Stimulated activated effector memory CD8-positive, alpha-beta T cell treated with anti-CD3 and anti-CD28 coated beads, Interleukin-12 subunit alpha, Interleukin-12 subunit beta, amount 100 ng/mL, for 72 hours (primary cell): ENCODE measurements around the gene SKOR2.
"Not testable (repeated sequence)": the region's sequence is repeated elsewhere in the genome, so short reads cannot be mapped to it uniquely, and the experiment has no call there.

Source experiments
- ATAC-seq: fragments of 150-1000 bp; cut with Tn5 transposase; 2 replicates; pipeline ENCODE4 v1.10.0; 2021
- DNase-seq, 2 donors: peaks; one replicate each; pipeline ENCODE4 v3.0.0; 2021 to 2022; ENCODE audit warnings: low spot score in 2 of 2
- H3K27ac Mint-ChIP-seq: one replicate; pipeline ENCODE4 v1.8.0; 2022; ENCODE audit warnings: mild to moderate bottlenecking, mixed read lengths
- H3K36me3 Mint-ChIP-seq: one replicate; pipeline ENCODE4 v1.8.0; 2022; ENCODE audit warnings: mild to moderate bottlenecking, mixed read lengths
- H3K4me1 Mint-ChIP-seq: one replicate; pipeline ENCODE4 v1.8.0; 2022; ENCODE audit warnings: mixed read lengths
- H3K4me3 Mint-ChIP-seq: one replicate; pipeline ENCODE4 v1.8.0; 2022; ENCODE audit warnings: mild to moderate bottlenecking, mixed read lengths
- H3K9me3 Mint-ChIP-seq: one replicate; pipeline ENCODE4 v1.8.0; 2022; ENCODE audit warnings: mixed read lengths

Gene SKOR2

DNA sequence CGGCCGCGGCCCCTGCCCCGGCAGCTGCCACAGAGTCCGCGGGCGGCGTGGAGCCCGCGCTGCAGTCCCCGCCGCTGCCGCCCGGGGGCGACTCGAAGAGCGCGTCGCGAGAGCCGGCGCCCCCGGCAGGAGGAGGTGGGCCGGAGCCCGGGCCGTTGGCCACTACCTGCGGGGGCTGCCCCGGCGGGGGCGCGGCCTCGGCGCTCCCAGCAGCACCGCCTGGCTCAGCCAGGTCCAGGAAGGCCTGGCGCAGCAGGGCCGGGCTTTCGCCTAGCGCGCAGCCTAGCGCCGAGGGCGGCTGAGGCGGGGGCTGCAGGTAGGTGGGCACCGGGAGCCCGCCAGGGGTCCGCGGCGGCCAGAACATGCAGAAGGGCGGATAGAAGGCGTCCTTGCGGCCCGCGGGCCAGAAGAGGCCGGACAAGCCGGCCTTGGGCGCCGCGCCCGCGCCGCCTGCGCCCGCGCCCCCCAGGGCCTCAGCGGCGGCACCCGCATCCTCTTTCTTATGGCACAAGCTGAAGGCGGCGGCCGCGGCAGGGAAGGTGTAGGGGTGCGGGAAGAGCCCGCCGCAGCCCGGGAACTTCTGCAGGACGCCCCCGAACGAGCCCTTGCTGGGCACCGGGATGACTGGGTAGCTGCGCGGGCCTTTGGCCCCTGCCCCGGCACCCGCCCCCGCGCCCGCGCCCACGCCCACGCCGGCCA is 3.9 kb downstream of the SKOR2 start:
- Mint-ChIP-seq H3K27ac (no peak overlapping the region), H3K4me1 (peaks cover 6% of the 10 kb centered on the region), H3K4me3 (no peak overlapping the region), H3K9me3 (no peaks in the 10 kb centered on the region), H3K36me3 (no peaks in the 10 kb centered on the region)
- DNase-seq (no peak), ATAC-seq (no peak)

DNA sequence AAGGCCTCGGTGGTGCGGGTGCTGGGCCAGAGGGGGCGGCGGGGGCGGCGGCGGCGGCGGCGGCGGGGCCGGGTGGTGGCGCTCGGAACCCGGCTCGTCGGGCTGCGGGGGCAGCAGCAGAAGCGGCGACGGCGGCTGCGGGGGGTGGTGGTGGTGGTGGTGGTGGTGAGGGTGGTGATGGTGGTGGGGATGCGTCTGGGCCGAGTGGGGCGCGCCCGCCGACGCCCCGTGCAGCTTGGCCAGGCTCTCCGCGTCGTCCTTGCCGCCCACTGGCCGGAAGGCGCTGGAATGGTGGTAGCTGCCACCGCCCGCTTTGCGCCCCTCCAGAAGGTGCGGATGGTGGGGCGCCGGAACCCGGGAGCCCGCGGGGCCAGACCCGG is 4.4 kb downstream of the SKOR2 start:
- Mint-ChIP-seq H3K36me3 (no peaks in the 10 kb centered on the region), H3K9me3 (no peaks in the 10 kb centered on the region), H3K4me3 (no peak overlapping the region), H3K4me1 (peaks cover 6% of the 10 kb centered on the region), H3K27ac (no peak overlapping the region)
- no peak for DNase-seq
- ATAC-seq: no peak

DNA sequence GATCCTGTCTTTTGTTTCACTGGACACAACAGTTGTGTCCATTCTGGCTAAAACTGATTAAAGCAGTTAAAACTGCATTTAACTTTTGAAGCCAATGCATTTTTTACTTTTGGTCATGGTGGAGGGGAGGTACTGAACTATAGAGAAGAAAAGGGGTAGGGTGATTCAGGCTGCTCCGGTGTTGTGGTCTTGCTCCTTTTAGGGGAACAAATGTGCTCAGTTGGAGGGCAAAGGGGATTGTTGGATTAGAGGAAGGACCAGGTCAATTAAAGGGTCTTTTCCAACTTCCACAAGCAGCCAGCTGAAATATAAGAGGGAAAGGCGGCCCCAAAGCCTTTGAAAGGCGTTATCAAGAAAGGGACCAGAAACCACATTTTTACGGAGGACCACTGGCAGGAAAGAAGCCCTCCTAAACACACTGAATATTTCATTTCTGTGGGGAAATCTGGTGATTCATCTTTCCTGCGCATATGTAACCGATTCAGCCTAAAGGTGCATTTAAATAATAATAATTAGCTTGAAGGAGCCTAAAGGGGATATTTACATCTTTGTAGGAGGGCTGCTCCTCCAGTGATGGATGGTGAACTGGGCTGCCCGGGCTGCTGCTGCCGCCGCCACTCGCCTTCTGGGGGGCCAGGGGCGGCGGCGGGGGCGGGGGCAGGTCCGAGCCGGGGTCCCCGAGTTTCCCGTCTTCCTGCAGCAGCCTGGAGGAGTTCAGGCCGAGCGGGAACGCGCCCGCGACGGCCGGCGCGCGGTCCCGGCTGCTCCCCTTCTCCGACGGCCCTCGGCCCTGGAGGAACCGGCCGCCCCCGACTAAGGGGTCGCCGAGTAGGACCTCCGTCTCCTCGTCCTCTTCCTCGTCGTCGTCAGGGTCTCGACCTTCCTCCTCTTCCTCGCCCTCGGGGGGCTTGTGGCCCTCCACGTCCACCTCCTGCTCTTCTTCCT is 5.2 kb downstream of the SKOR2 start:
- no peak overlapping the region for H3K4me3 Mint-ChIP-seq
- no peaks in the 10 kb centered on the region for H3K36me3 Mint-ChIP-seq
- peaks cover 6% of the 10 kb centered on the region for H3K4me1 Mint-ChIP-seq
- ATAC-seq (no peak), DNase-seq (no peak)
- no peaks in the 10 kb centered on the region for H3K9me3 Mint-ChIP-seq
- no peak overlapping the region for H3K27ac Mint-ChIP-seq

DNA sequence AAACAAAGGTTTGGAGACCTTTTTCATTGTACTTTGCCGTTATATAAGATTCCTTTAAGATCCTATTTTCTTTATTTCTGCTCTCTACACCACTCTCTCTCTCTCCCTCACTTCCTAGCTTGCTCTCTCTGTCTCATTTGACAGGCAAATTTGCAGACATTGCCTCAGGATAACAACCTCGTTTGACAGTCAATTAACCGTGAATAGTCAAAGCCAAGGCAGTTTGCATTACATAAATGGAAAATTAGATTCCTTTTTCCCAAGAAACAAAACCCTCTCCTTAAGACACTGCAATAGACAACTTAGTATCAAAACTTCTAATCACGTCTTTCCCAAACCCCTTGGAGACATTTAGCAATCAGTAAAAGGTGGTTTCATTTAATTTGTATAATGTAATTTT is 7.4 kb downstream of the SKOR2 start:
- Mint-ChIP-seq H3K36me3 (no peaks in the 10 kb centered on the region), H3K27ac (no peak overlapping the region), H3K4me3 (no peak overlapping the region), H3K9me3 (no peaks in the 10 kb centered on the region), H3K4me1 (peaks cover 6% of the 10 kb centered on the region)
- ATAC-seq (no peak), DNase-seq (no peak)

DNA sequence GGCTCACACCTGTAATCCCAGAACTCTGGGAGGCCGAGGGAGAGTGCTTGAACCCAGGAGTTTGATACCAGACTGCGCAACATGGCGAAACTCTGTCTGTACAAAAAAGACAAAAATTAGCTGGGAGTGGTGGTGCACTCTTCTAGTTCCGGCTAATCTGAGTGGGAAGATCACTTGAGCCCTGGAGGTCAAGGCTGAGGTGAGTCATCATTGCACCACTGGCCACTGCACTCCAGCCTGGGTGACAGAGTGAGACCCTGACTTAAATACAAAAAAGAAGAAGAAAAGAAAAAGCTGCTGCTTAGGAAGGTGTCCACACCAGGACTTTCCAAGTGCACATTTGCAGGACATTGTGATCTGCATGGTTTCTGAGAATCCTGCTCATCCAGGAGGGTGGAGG is 16.4 kb downstream of the SKOR2 start:
- Mint-ChIP-seq H3K27ac (no peak overlapping the region), H3K4me3 (no peak overlapping the region), H3K36me3 (no peaks in the 10 kb centered on the region), H3K4me1 (no peaks in the 10 kb centered on the region), H3K9me3 (no peaks in the 10 kb centered on the region)
- no peak for DNase-seq
- ATAC-seq: no peak

DNA sequence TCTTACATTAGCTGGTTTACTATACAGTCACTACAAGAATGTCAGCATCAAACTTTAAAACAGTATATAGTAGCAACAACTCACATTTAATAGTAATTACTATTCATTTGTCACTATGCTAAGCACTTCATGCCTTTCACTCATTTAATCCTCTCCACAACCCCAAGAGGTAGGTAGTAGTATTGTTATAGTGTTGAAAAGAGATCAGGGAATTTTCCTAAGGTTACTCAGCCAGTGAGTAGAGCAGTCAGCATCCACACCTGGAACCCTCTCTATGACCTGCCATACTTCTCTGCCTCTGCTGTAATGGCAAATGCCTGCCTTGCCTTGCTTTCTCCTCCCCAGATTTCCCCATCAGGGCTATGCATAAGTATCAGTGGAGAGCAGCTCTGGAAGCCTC is 24.8 kb downstream of the SKOR2 start:
- H3K27ac Mint-ChIP-seq: no peak overlapping the region
- ATAC-seq: no peak
- no peaks in the 10 kb centered on the region for H3K36me3 Mint-ChIP-seq
- H3K4me3 Mint-ChIP-seq: no peak overlapping the region
- H3K9me3 Mint-ChIP-seq: no peaks in the 10 kb centered on the region
- DNase-seq: no peak
- no peaks in the 10 kb centered on the region for H3K4me1 Mint-ChIP-seq

DNA sequence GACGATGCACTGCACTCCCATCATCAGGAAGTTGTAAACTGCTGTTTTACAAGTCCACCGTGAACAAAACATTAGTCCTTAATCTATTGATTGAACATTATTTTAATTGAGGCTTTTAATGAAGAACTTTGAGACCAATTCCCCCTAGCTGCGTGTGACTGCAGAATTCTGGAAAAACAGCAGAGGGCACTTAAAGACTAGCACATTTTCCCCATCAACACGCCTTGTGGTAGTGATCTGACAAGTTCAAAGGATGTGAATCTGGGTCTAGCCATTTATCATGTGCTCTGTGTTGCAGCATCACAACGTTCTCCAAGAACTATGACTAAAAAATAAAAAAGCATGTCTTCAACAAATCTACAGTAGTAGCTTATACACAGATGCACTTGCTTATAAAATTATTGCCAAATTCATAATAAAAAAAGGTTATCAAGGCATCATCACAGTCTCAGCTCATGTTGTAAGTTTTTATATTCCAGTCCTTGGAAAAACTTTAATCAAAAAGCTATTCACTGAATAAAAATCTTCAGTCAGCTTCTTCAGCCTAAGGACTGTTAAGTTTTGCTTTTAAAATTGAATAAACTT is 35.8 kb downstream of the SKOR2 start:
- H3K4me1 Mint-ChIP-seq: no peaks in the 10 kb centered on the region
- no peaks in the 10 kb centered on the region for H3K9me3 Mint-ChIP-seq
- DNase-seq: no peak
- no peaks in the 10 kb centered on the region for H3K36me3 Mint-ChIP-seq
- peak; percentile 54 for ATAC-seq
- H3K4me3 Mint-ChIP-seq: no peak overlapping the region
- H3K27ac Mint-ChIP-seq: no peak overlapping the region

DNA sequence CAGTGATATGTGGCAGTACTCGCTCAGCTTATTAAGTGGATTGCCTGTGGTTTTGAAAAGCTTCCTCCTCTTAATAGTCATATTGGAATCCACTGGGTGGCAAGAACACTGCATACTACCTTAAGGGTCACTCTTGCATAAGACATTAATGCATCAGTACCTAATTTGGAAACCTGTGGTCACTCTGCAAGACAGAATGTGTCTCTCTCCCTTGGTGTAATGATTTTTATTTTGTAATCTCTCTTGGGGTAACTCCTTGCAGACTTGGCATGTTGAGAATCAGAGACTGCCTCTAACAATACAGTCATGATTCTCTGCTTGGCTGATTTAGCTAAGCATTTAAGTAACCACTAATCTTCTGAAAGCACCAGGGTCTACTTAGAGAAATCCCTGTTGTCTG is 42.3 kb downstream of the SKOR2 start:
- DNase-seq (no peak), ATAC-seq (no peak)
- H3K9me3 Mint-ChIP-seq: no peaks in the 10 kb centered on the region
- H3K4me3 Mint-ChIP-seq: no peak overlapping the region
- no peak overlapping the region for H3K27ac Mint-ChIP-seq
- H3K36me3 Mint-ChIP-seq: no peaks in the 10 kb centered on the region
- H3K4me1 Mint-ChIP-seq: no peaks in the 10 kb centered on the region

DNA sequence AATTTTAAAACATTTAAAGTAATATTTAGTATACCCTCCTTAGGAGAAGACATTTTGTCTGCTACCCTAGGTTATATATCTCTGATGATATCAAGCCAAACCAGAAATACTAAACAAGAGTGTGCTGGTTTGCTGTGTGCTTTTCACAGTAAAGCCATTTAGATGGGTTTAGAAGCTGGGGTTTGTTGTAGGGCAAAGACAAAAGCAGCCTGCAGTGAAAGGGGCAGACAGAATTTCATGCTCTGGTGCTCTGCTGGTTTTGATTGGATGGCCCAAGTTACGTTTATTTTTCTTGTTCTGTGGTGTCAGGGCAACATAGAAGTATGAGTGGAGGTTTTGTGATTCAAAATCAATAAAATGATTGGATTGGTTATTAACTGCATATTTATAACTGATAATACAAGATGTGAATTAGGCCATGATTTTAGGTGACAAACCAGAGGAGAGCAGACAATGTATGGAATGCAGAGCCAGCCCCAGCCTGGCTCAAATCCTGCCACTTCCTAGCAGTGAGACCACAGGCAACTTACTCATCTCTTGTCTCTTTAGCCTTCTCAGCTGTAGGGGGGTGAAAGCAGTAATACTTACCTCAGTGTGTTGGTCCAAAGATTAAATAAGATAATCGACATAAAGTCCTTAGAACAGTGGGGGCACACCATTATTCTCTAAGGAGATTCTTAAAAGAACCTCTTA is 44.4 kb downstream of the SKOR2 start:
- ATAC-seq: no peak
- no peaks in the 10 kb centered on the region for H3K9me3 Mint-ChIP-seq
- H3K4me3 Mint-ChIP-seq: no peak overlapping the region
- H3K36me3 Mint-ChIP-seq: no peaks in the 10 kb centered on the region
- no peak overlapping the region for H3K27ac Mint-ChIP-seq
- no peaks in the 10 kb centered on the region for H3K4me1 Mint-ChIP-seq
- DNase-seq: no peak

DNA sequence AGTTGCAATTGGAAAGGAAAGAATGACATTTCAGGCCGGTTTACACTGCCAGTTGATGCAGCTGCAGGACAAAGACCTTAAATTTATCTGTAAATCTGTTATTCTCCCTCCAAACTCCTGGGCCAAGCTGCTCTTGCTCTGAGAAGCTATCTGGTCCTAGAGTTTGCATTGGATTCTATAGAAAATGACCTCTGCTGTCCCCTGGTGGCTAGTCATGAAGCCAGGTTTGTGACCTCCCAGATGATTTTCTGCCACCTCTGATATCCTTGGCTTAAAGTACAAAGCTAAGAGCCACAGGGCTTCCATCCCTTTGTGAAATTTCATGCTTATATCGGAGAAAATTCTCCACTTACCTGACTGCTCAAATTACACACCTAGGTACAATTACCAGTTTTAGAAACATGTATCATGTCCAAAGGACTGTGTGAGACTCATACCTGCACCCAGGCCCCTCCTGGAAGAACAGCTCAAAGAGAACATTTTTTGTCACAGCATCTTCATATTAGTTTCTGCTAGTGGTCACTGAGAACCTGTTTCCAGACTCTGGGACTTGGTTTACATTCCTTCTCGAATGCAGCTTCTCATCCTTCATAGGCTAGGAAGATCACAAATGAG is 46.4 kb downstream of the SKOR2 start:
- Mint-ChIP-seq H3K4me1 (no peaks in the 10 kb centered on the region), H3K4me3 (no peak overlapping the region), H3K36me3 (no peaks in the 10 kb centered on the region), H3K9me3 (no peaks in the 10 kb centered on the region), H3K27ac (no peak overlapping the region)
- ATAC-seq: peak; percentile 56
- peak; percentile 3 to 62 for DNase-seq

DNA sequence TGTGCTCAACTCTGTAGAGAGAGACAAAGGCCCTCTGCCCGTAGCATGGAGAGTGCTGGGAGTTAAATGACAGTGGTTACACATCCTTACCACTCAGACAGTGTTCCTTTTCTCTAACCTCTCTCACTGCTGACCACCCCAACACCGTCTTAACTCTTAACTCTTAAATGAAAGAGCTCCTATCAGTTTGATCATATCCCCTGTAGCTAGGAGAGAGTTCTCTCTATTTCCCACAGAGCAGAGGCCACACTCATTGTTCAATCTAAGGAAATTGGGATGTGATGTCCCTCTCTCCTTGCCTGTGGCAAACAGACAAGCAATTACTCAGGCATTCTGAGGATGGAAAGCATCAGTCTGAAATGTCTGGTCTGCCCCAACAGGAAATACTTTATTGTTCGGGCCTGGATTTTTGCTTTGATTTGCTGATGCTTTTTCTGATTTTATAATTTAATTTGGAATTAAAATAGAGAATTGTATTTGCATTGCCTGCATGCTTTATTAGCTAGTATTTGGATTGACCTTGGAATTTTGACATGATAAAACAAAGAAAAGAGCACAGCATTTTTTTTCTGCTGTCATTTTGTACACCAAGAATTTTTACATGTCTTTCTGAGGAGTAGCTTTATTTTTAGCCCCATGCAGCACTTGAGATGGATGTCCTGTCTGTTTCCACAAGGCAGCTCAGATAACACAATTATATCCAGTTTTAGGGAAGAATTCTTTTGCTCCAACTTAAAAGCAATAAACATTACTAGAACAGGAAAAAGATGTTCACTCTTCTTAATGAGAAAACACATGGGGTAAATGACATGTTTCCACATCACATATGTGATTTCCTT is 47.6 kb downstream of the SKOR2 start:
- H3K36me3 Mint-ChIP-seq: no peaks in the 10 kb centered on the region
- no peaks in the 10 kb centered on the region for H3K9me3 Mint-ChIP-seq
- H3K27ac Mint-ChIP-seq: no peak overlapping the region
- no peak overlapping the region for H3K4me3 Mint-ChIP-seq
- ATAC-seq (no peak), DNase-seq (no peak)
- H3K4me1 Mint-ChIP-seq: no peaks in the 10 kb centered on the region

DNA sequence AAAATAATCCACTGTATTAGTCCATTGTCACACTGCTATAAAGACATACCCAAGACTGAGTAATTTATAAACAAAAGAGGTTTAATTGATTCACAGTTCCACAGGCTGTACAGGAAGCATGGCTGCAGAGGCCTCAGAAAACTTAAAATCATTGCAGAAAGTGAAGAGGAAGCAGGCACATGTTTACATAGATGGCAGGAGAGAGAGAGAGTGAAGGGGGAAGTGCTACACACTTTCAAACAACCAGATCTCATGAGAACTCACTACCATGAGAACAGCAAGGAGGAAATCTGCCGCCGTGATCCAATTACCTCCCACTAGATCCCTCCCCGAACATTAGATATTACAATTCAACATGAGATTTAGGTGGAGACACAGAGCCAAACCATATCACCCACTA is 55.5 kb downstream of the SKOR2 start:
- not testable (repeated sequence) for H3K36me3 Mint-ChIP-seq, H3K4me1 Mint-ChIP-seq, ATAC-seq, H3K27ac Mint-ChIP-seq, DNase-seq, H3K4me3 Mint-ChIP-seq, H3K9me3 Mint-ChIP-seq

DNA sequence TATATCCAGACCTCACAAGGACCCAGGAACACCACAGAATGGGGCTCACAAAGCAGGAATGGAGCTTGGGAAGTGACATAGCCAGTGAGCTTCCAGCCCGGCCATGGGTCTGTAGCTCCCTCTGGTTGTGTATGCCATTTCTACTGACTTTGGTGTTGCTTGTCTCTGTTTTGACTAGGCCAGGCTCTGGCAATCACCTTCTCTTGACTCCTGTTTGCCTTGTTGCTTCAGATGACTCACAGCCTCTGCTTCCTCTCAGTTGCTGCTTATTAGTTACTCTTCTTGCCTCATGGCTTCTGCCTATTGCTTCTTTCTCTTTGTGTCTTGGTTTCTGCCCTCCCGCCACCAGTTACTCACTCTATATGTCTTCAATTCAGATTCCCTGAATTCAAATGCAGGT is 59.5 kb downstream of the SKOR2 start:
- Mint-ChIP-seq H3K27ac (no peak overlapping the region), H3K9me3 (no peaks in the 10 kb centered on the region), H3K4me3 (no peak overlapping the region), H3K4me1 (no peaks in the 10 kb centered on the region), H3K36me3 (no peaks in the 10 kb centered on the region)
- DNase-seq (no peak), ATAC-seq (peak; percentile 21)

DNA sequence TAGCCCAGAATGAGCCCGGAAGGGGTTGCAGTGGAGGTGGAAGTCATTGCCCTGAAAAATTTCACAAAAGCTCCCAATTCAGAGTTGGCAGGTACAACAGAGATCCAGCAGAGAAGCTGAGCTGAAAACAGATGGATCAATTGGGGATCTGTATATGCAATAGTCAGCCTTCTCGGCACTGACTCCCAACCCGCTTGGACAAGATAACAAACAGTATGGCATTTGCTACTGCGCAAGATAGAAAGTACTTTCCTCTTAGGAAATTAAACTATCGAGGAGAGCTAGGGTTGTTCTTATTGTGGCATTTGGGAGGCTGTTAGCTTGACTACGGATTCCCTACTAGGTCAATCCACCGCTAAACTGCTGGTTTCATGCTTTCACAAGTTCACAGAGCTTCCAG is 63.7 kb downstream of the SKOR2 start:
- no peak for ATAC-seq
- no peaks in the 10 kb centered on the region for H3K36me3 Mint-ChIP-seq
- H3K9me3 Mint-ChIP-seq: peaks cover 2% of the 10 kb centered on the region
- no peak for DNase-seq
- H3K4me1 Mint-ChIP-seq: no peaks in the 10 kb centered on the region
- no peak overlapping the region for H3K4me3 Mint-ChIP-seq
- no peak overlapping the region for H3K27ac Mint-ChIP-seq
